COLO829 (cell line): ENCODE measurements around the gene SUPT3H.

Experiments
- DNase-seq: peaks from one replicate; pipeline ENCODE4 v3.0.0; 2012; ENCODE audit warnings: low spot score

SUPT3H gene

DNA sequence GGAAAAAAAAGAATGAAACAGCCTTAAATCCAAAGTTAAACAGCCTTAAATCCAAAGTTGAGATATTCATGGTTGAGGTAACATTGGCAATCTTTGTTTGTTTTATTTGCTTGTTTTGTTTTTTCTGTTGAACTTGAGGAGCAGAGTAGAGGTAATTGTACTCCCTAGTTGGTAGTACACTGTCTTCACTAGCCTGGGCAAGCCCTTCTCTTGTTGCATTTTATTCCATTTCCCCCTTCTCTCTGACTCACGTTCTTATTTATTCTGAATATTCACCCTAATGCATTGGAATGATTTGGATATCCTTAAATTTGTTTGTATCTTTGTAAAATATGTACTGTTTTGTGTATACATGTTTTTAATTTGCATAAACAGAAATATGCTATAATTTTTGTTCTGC lies 592.6 kb downstream of the SUPT3H start:
- DNase-seq = no peak

DNA sequence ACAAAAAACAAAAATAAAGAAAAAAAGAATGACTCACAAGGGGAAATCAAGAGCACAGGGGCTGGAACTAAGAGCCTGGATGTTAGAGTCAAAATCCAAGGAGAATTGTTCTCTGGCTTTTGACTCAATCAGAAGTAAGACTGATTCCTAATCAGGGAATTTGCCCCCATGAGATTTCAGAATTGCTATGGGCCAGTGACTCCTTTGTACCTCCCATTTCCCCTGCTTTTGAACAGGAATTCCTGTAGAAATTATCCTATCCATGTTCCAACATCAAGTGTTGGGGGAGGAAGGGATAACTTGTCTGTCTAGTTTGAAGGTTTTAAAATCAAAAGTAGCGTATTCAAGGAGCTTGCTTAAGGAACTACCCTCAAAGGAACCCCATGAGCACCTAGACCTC lies 593.5 kb downstream of the SUPT3H start:
- DNase-seq = no peak

DNA sequence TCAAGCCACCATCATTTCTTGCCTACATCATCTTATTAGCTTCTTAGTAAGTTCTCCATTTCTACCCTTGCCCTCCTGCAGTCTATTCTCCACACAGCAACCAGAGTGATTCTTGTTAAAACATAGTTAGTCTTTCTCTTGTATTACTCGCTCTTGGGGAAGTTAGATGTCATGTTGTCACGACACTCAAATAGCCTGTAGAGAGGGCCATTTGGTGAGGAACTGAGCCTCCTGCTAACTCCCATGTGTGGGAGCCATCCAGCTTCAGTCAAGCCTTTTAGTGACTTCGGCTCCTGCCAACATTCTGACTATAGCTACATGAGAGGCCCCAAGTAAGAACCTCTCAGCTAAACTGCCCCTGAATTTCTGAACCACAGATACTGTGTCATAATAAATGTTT lies 594.8 kb downstream of the SUPT3H start:
- no peak for DNase-seq

DNA sequence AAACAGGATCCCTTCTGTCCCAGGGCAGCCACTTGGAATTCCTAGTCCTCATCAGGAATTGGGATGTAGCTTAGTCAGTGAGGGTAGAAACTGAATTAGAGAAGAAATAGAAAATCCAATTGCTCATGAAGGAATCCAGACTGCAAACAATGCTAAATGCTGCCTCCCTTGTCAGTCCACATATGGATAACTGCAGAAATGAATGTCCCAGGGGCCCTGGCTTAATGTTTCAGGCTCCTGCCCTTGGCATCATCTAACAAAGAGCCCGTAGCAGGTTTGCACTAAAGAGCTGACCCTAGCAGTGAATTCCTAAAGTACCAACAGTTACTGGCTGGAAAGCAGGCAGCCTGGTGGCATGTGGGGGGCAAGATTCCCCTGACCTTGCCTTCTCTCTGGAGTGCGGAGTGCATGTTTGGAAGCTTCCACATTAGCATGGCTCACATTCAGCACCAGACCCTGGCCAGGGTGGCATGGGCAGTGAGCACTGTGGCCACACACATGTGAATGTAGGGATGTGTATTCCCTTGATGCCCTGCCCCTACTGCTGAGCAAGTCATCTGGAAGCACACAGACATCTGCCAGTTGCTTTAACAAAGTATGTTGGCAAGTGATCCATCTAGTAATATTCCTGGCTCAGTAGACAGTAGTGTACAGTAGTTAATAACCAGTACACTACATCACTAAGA lies 595.7 kb downstream of the SUPT3H start:
- no peak for DNase-seq

DNA sequence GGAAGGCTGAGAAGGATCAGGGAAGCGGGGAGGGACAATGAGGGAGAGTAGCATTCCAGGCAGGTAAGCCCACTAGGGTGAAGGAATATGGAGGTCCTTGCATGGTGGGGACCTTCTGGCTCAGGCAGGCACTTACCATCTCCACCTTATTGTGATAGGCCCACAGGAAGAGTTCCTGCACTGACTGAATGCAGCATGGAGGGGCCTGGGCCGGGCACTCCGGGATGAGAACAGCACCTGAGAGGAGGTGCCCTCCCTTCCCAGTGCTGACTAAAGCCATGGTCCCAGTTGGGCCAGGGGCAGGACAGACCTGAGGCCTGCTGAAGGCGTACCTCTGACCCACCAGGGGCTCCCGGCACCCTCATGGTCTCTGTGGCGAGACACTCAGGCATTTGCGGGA lies 597.6 kb downstream of the SUPT3H start:
- DNase-seq = no peak

DNA sequence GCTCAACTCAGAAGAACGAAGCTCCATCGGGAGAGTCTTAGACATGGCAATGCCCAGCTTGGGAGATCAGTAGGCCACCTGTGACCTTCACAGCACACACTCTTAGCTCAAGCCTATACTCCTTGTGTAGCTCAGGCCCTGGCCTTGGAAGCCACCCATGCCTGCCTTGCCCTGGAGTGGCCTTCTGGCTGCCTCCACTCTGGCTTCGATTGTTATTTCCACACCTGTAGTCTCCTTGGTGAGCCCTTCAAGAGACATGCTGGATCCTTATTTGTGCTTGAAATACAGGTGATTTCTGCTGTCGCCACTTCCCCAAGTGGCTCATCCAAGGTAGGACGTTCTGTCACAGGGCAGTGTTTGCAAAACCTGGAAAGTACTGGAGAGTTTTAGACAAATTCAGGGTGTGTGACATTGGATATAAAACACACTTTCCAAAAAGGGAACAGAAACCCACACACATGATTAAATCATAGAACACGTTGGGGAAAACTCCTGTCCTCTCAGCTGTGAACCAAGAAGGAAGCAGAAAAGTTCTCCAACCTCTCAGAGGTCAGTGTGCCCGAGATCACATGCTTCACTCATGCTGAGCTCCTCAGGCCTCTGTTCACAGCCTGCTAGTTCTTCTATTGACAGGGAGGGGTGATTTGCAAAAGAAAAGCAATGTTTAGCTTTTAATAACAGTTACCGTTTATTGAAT lies 598.5 kb downstream of the SUPT3H start:
- no peak for DNase-seq
